Uterus (tissue), 2 donors: Measurements from ENCODE around the gene PTPRJ.

Source experiments
- CTCF ChIP-seq, 4 experiments: fragments of 200-600 bp in 2 of 4; fragments of 450-650 bp in 2 of 4; sonication (generic) in 2 of 4; IDR thresholded peaks; one replicate each; pipeline ENCODE4 v1.5.1; 2016 to 2019; ENCODE audit warnings: antibody characterized with exemption in 4 of 4, mild to moderate bottlenecking in 2 of 4, moderate library complexity in 1 of 4
- POLR2A ChIP-seq, 2 donors: fragments of 450-650 bp; IDR thresholded peaks; one replicate each; pipeline ENCODE4 v1.6.1; 2016; ENCODE audit warnings: antibody characterized with exemption in 2 of 2, mild to moderate bottlenecking in 1 of 2, moderate library complexity in 1 of 2

DNA sequence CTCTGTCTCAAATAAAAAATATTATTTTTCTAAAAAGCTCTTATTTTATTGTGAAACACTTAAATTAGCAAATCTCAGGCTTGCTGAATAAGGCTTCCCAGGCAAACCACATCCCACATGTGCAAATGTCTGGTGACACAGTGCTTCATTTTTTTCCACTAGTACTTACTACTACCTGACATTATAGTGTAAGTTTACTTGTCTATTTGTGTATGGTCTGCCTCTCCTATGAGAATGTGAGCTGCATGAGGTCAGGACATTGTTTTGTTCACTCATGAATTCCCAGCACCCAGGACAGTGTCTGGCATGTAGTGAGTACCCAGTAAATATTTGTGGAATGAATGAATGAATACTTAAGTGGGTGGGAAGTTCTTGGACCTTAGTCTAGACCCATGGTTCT, 103.1 kb downstream of the PTPRJ start:
- TF ChIP-seq CTCF (IDR thresholded peaks at IDR 0.05) (no peak), POLR2A (IDR thresholded peaks at IDR 0.05) (no peak)
